GM19468 (cell line): ENCODE results near the gene RALGAPB.
"Not testable (repeated sequence)": the region's sequence is repeated elsewhere in the genome, so short reads cannot be mapped to it uniquely, and the experiment has no call there.

Source experiments
- ATAC-seq: cut with Tn5 transposase; IDR thresholded peaks from one replicate; pipeline ENCODE4 v1.9.1; 2021; ENCODE audit warnings: mild to moderate bottlenecking, moderate library complexity, moderate number of reproducible peaks; ENCODE audit not compliant: unreplicated experiment; ENCODE audit errors: extremely low read depth

RALGAPB gene

GRCh38 chr20:38472513-38473366 lies at the start of gene RALGAPB:
RALGAPB (plus strand) TSS chr20:38472843; CDS start chr20:38488433, 15,590 bp downstream.
- peak; percentile 82 for ATAC-seq

DNA sequence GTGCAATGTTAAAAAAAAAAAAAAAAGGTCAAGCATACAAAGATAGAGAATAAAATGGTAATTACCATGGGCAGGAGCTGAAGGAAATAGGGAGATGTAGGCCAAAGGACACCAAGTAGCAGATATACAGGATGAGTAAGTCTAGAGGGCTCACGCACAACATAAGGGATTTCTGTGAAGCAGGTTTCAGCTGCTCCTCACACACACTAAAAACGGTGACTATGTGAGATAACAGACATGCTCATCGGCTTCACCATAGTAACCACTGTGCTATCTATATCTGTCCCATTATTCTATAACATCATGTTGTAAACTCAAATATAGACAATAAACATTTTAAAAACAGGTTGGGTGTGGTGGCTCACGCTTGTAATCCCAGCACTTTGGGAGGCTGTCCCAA lies 49.1 kb upstream of the RALGAPB start:
- ATAC-seq = no peak

DNA sequence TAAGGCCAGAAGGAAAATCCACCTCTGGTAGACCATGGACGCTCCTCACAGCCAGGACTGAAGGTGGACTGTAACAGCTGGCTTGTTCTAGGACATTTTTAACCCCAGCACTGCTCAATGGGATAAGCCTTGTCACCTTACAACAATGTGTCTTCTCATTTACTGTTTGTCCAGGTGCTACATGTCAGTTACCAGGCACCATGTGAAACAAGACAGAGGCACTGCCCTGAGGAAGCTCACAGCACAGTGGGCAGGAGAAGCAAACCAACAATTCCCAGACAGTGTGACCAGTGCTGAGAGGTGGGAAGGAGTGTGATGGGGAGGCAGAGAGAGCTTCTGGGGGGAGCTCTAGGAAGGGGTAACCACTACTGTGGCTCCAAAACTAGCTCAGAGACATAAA lies 48.2 kb upstream of the RALGAPB start:
- ATAC-seq = no peak

- ATAC-seq = no peak
Measured at GRCh38 chr20:38426006-38426897, 46.4 kb upstream of the RALGAPB start.

GRCh38 chr20:38427655-38428023 lies 45.0 kb upstream of the RALGAPB start:
- no peak for ATAC-seq

- no peak for ATAC-seq
Measured at GRCh38 chr20:38428800-38429199, 43.8 kb upstream of the RALGAPB start.

DNA sequence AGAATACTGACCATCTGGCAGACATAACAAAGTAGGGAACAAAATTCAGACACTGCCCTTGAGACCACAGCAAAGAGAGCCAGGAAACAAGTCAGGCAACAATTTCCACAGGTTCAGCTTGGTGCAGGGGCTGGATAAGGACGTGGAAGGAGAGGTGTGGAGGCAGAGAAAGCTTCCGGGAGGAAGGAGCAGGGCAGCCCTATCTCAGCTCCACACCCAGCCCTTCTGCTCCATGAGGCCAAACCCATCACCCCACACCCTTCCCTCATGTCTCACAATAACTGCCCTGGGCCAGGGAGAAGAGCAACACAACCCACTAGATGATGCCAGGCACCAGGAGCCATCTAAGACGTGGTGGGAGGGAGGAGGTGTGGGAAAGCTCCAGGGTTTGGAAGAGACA lies 43.3 kb upstream of the RALGAPB start:
- no peak for ATAC-seq

- no peak for ATAC-seq
Measured at GRCh38 chr20:38430679-38431325, 41.8 kb upstream of the RALGAPB start.

DNA sequence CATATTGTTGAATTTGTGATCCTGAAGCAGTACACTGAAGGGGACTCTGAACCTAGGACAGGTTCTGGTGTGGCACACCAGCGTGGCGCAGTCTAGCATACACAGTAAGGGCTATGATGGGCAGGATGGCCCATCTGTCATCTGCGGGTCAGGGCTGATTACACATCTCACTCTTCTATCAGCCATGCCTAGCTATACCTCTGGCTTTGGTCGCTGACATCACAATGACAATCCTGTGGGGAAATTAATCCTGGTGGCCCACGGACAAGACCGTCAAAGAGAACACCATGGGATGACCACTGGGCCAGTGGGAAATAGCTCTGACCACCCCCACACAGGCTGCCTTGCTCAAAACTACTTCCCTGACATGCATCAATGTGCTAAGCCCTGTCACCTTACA lies 40.4 kb upstream of the RALGAPB start:
- ATAC-seq = no peak

GRCh38 chr20:38432870-38433269 lies 39.8 kb upstream of the RALGAPB start:
- ATAC-seq = not testable (repeated sequence)

GRCh38 chr20:38433304-38433972 lies 39.2 kb upstream of the RALGAPB start:
- ATAC-seq = no peak

DNA sequence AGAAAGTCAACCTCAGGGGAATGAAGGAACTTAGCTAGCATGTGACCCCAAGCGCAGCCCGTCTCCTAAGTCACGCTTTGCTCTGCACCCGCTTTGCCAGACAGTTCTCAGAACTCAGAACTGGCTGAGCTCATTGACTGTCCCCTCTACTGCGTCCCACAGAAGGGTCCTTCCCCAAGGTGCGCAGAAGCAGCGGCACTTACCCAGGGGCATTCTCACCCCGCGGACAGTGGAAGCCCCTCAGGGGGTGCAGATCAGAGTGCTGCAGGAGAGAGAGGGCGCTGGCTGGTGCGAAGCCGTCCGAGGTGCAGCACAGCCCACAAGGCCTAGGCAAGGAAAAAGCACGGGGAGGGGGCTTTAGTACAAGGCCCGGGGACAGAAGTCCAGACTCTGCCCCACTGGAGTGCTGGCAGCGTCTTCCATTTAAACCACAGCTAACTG lies 38.3 kb upstream of the RALGAPB start:
- ATAC-seq = no peak

DNA sequence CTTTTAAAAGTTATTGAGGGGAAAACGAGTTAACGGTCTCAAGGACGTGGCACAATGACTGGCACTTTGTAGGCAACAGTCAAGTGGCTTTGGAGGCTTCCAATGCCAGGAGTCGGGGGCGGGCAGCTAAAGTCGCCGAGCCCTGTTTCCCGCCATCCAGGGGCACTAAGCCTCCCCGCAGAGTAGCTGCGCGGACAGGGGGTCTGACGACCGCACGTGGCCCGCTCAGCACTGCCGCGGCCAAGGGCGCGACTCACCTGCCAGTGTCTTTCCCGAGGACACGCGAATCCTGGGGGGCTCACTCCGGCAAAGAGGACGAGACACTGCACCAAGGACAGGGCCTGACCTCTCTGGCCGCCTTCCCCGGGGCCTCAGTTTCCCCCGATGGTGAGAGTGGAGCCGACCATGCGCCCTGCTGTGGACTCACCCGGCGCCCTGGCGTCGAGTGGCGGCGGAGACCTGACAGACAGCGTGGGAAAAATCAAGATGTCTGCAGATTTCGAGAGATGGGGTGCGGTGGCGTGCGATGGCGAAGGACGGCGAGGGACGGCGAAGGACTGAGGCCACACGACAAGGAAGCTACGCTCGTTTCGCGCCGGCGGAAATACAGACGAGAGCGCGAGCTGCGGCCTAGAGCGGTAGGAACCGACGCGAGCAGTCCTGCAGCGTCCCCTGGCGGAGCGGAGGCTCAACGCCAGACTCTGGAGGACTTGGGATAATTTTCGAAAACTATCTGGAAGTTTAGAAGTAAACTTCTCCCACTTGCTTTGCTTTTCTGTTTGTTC lies 37.7 kb upstream of the RALGAPB start, which contains the start of gene SNHG17:
TSS of gene SNHG17 (minus strand) at position 559 of the 785 bp plus-strand sequence.
- no peak for ATAC-seq

GRCh38 chr20:38435555-38435939 lies 37.1 kb upstream of the RALGAPB start:
- no peak for ATAC-seq

- ATAC-seq = no peak
Measured at GRCh38 chr20:38437796-38438195, 34.8 kb upstream of the RALGAPB start.

DNA sequence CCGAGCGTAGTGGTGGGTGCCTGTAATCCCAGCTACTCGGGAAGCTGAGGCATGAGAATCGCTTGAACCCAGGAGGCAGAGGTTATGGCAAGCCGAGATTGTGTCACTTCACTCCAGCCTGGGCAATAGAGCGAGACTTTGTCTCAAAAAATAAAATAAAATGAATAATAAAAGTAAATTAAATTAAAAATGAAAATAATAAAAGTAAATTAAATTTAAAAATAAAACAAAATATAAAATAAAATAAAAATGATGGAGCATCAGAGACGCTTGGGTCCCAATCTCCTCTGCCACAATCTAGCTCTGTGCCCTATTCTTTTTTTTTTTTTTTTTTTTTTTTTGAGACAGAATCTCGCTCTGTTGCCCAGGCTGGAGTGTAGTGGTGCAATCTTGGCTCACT lies 31.5 kb upstream of the RALGAPB start:
- ATAC-seq = not testable (repeated sequence)

DNA sequence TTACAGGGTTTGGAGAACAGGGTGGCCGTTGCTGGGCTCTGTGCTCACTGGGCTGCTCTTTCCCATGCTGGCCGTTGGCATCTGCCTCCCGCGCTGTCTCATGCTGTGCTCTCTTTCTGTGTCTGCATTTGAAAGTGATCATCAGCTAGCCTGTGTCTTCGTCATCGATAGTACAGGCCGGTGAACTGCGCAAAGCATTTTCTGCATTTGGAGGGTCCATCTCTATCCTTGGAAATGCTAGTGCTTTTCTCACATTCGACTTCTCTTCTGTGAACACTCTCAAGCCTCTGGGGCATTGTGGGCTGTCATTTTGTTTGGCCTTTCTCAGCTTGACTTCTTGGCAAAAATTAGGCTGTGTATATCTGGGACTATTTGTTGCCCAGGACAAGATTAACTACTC lies 30.7 kb upstream of the RALGAPB start:
- no peak for ATAC-seq

GRCh38 chr20:38445381-38445796 lies 27.3 kb upstream of the RALGAPB start:
- no peak for ATAC-seq

DNA sequence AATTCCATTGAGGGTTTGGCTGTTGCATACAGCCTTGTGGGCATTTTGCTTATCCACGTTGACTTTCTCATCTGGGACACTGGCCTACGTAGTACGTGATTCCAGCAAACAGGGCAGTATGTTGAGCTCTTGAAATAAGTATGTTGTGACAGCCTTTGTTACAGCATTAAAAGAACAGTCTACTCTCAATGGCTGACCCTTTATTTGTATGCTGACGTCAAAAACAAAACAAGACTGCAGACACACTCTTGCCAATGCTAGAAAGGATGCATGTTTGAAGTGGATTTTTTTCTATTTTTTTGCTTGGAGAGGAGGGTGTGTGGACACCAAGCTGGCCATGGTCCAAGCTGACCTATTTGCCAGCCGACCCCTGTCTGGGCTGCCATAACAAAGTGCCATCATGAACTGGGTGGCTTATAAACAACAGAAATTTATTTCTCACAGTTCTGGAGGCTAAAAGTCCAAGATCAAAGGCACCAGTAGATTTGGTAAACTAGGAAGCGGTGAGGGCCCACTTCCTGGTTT lies 26.7 kb upstream of the RALGAPB start:
- no peak for ATAC-seq
